Vagina (tissue), 2 donors: Measurements from ENCODE around the gene KCTD17.

Source experiments
- POLR2A ChIP-seq, 2 donors: fragments of 450-650 bp; IDR thresholded peaks; one replicate each; pipeline ENCODE4 v1.6.1; 2017; ENCODE audit warnings: antibody characterized with exemption in 2 of 2, mild to moderate bottlenecking in 2 of 2, moderate library complexity in 2 of 2
- POLR2AphosphoS5 ChIP-seq, 2 donors: sonication (generic); formaldehyde crosslinking; IDR thresholded peaks; one replicate each; pipeline ENCODE4 v1.9.0; 2017; ENCODE audit warnings: antibody characterized with exemption in 2 of 2, mild to moderate bottlenecking in 2 of 2, low read depth in 1 of 2; ENCODE audit not compliant: insufficient read depth in 1 of 2
- TF ChIP-seq, protein P1 (sequence below), 3 experiments: fragments of 450-650 bp in 2 of 3; fragments of 200-600 bp in 1 of 3; sonication (generic) in 1 of 3; IDR thresholded peaks; one replicate each; pipeline ENCODE4 v1.5.1; 2017 to 2019; ENCODE audit warnings: antibody characterized with exemption in 3 of 3, mild to moderate bottlenecking in 2 of 3, moderate library complexity in 2 of 3

DNA sequence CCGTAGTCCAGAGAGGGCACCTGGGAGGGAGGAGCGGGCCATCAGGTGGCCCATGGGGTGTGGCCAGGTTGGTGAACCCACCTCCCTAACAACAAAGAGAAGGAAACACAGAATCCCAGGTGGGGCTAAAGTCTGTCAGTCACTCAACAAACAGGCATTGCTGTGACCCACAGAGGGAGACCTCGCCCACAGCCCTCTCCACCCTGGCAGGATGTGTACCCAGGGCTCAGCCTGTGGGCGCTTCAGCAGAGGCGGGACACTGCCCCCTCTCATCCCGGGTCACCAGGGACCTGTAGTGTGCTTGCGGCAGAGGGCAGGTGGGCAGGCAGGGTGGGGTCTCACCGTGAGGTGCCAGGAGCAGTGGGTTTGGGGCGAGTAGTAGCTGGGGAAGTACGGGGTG is 32.8 kb downstream of the KCTD17 start:
- TF ChIP-seq, protein P1, sequence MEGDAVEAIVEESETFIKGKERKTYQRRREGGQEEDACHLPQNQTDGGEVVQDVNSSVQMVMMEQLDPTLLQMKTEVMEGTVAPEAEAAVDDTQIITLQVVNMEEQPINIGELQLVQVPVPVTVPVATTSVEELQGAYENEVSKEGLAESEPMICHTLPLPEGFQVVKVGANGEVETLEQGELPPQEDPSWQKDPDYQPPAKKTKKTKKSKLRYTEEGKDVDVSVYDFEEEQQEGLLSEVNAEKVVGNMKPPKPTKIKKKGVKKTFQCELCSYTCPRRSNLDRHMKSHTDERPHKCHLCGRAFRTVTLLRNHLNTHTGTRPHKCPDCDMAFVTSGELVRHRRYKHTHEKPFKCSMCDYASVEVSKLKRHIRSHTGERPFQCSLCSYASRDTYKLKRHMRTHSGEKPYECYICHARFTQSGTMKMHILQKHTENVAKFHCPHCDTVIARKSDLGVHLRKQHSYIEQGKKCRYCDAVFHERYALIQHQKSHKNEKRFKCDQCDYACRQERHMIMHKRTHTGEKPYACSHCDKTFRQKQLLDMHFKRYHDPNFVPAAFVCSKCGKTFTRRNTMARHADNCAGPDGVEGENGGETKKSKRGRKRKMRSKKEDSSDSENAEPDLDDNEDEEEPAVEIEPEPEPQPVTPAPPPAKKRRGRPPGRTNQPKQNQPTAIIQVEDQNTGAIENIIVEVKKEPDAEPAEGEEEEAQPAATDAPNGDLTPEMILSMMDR (IDR thresholded peaks at IDR 0.05), result no peak
- TF ChIP-seq POLR2A (IDR thresholded peaks at IDR 0.05) (no peak), POLR2AphosphoS5 (IDR thresholded peaks at IDR 0.05; ENCODE audit: insufficient read depth in 1 of 2, low read depth in 1 of 2) (no peak)
